Thyroid gland (tissue), 4 donors: ENCODE results near the gene POMGNT1.

Experiments used
- CTCF ChIP-seq, 6 experiments: fragments of 200-600 bp in 3 of 6; fragments of 450-650 bp in 3 of 6; sonication (generic) in 3 of 6; IDR thresholded peaks; one replicate each; pipeline ENCODE4 v1.5.1; 2016 to 2019; ENCODE audit warnings: antibody characterized with exemption in 6 of 6, mild to moderate bottlenecking in 2 of 6, inconsistent platforms in 1 of 6, moderate library complexity in 1 of 6
- POLR2A ChIP-seq, 2 donors: fragments of 450-650 bp; IDR thresholded peaks; one replicate each; pipeline ENCODE4 v1.6.1; 2017; ENCODE audit warnings: antibody characterized with exemption in 2 of 2, mild to moderate bottlenecking in 2 of 2, moderate library complexity in 1 of 2

GRCh38 chr1:46153228-46153627 lies 45.0 kb downstream of the POMGNT1 start:
- TF ChIP-seq CTCF (IDR thresholded peaks at IDR 0.05), result no peak
- TF ChIP-seq POLR2A (IDR thresholded peaks at IDR 0.05), result no peak
